PFSK-1 (cell line): ENCODE measurements around the gene POLE.

ENCODE experiments used
- FOXP2 ChIP-seq: optimal IDR thresholded peaks from 2 replicates; pipeline ENCODE3; 2011; ENCODE audit warnings: borderline replicate concordance, control low read depth, inconsistent platforms; ENCODE audit not compliant: insufficient read depth; ENCODE audit errors: extremely low read length, extremely low read depth
- POLR2AphosphoS5 ChIP-seq: IDR thresholded peaks from 2 replicates; pipeline ENCODE4 v1.6.1; 2012; ENCODE audit warnings: low read depth, mild to moderate bottlenecking, control low read depth, low read length, moderate library complexity
- SIN3A ChIP-seq: IDR thresholded peaks from 2 replicates; pipeline ENCODE4 v1.6.1; 2012; ENCODE audit warnings: mild to moderate bottlenecking, low read length, moderate library complexity, borderline replicate concordance; ENCODE audit not compliant: insufficient read depth
- TAF1 ChIP-seq: IDR thresholded peaks from 2 replicates; pipeline ENCODE4 v1.6.1; 2012; ENCODE audit warnings: low read length, control low read depth, borderline replicate concordance; ENCODE audit not compliant: insufficient read depth
- TF ChIP-seq, protein P1 (sequence below), 2 experiments: IDR thresholded peaks; 2 replicates each; pipeline versions ENCODE4 v1.6.1 to v1.8.0; 2011 to 2012; ENCODE audit warnings: low read depth in 2 of 2, low read length in 2 of 2, control low read depth in 1 of 2, inconsistent platforms in 1 of 2, mild to moderate bottlenecking in 1 of 2, moderate library complexity in 1 of 2; ENCODE audit not compliant: insufficient read depth in 1 of 2

Gene POLE

DNA sequence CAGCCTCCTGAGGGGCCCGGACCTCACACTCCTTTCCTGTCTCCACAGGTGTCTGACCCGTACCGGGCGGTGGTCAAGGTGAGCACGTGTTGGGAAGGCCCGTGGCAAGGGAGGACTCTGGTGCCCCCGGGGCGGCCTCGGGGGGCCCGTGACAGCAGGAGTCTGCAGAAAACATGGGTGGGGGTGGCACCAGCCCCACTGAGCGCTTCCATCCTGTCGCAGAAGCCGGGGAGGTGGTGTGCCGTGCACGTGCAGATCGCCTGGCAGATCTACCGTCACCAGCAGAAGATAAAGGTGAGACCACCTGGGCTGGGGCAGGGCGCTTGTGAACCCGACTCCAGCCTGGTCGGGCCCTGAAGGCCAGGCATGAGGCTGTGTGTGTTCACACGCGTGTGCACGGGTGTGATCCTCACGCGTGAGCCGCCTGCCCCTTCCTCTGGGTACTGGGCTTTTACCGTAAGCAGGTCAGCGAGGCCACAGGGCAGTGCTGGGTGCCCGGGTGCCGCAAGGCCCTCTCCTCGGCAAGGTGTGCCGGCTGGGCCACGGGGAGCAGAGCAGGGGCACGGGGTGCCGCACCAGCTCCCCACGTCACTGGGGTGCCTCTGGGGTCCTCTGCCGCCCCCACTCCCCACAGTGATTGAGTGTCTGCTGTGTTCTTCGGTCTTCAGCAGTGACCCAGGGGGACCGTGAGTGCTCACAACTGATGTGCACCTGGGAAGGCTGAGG is 112.7 kb downstream of the POLE start:
- TF ChIP-seq, protein P1, sequence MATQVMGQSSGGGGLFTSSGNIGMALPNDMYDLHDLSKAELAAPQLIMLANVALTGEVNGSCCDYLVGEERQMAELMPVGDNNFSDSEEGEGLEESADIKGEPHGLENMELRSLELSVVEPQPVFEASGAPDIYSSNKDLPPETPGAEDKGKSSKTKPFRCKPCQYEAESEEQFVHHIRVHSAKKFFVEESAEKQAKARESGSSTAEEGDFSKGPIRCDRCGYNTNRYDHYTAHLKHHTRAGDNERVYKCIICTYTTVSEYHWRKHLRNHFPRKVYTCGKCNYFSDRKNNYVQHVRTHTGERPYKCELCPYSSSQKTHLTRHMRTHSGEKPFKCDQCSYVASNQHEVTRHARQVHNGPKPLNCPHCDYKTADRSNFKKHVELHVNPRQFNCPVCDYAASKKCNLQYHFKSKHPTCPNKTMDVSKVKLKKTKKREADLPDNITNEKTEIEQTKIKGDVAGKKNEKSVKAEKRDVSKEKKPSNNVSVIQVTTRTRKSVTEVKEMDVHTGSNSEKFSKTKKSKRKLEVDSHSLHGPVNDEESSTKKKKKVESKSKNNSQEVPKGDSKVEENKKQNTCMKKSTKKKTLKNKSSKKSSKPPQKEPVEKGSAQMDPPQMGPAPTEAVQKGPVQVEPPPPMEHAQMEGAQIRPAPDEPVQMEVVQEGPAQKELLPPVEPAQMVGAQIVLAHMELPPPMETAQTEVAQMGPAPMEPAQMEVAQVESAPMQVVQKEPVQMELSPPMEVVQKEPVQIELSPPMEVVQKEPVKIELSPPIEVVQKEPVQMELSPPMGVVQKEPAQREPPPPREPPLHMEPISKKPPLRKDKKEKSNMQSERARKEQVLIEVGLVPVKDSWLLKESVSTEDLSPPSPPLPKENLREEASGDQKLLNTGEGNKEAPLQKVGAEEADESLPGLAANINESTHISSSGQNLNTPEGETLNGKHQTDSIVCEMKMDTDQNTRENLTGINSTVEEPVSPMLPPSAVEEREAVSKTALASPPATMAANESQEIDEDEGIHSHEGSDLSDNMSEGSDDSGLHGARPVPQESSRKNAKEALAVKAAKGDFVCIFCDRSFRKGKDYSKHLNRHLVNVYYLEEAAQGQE (IDR thresholded peaks at IDR 0.05; ENCODE audit: insufficient read depth in 1 of 2, low read depth in 2 of 2, low read length in 2 of 2), result no peak
- TF ChIP-seq POLR2AphosphoS5 (no peak), TAF1 (no peak), SIN3A (no peak), FOXP2 (no peak)
